Spleen (tissue), 11 donors: ENCODE results near the gene TAF1B. TPM values are rescaled to one million over a fixed set of nuclear protein-coding genes. Genes with fewer than 3 reads are reported as not detected.

Experiments
- DNase-seq: peaks from one replicate; pipeline ENCODE4 v3.0.0-alpha.2; 2020
- H3K27ac ChIP-seq, 8 donors: fragments of 200-600 bp; sonication (generic) in 7 of 8; 1 replicate in 4 of 8; 2 replicates in 4 of 8; pipeline versions ENCODE4 v1.5.0 to v1.8.0; 2016 to 2021; ENCODE audit warnings: inconsistent platforms in 4 of 8, mild to moderate bottlenecking in 4 of 8, moderate library complexity in 1 of 8
- H3K27me3 ChIP-seq, 7 donors: fragments of 200-600 bp; sonication (generic) in 6 of 7; replicated peaks in 1 of 7; 1 replicate in 4 of 7; 2 replicates in 3 of 7; pipeline versions ENCODE4 v1.5.0 to v1.8.0; 2016 to 2021; ENCODE audit warnings: inconsistent platforms in 3 of 7, mild to moderate bottlenecking in 1 of 7
- H3K36me3 ChIP-seq, 6 donors: fragments of 200-600 bp; sonication (generic) in 5 of 6; 1 replicate in 4 of 6; 2 replicates in 2 of 6; pipeline versions ENCODE4 v1.5.0 to v1.8.0; 2016 to 2021; ENCODE audit warnings: inconsistent platforms in 2 of 6
- H3K4me1 ChIP-seq, 6 donors: fragments of 200-600 bp; sonication (generic) in 5 of 6; 1 replicate in 3 of 6; 2 replicates in 3 of 6; pipeline versions ENCODE4 v1.5.0 to v1.8.0; 2016 to 2021; ENCODE audit warnings: inconsistent platforms in 3 of 6
- H3K4me3 ChIP-seq, 8 donors: fragments of 200-600 bp; sonication (generic) in 7 of 8; 1 replicate in 4 of 8; 2 replicates in 4 of 8; pipeline versions ENCODE4 v1.5.0 to v1.8.0; 2016 to 2021; ENCODE audit warnings: inconsistent platforms in 4 of 8, mild to moderate bottlenecking in 4 of 8, moderate library complexity in 2 of 8
- H3K9me3 ChIP-seq, 8 donors: fragments of 200-600 bp; sonication (generic) in 7 of 8; 1 replicate in 4 of 8; 2 replicates in 4 of 8; pipeline versions ENCODE4 v1.5.0 to v1.8.0; 2016 to 2021; ENCODE audit warnings: inconsistent platforms in 4 of 8
- CTCF ChIP-seq, 11 experiments: fragments of 200-600 bp in 7 of 11; fragments of 450-650 bp in 4 of 11; sonication (generic) in 4 of 11; IDR thresholded peaks in 8 of 11; conservative IDR thresholded peaks in 3 of 11; 1 replicate in 7 of 11; 2 replicates in 4 of 11; pipeline versions ENCODE4 v1.4.0 to v1.8.0; 2016 to 2021; ENCODE audit warnings: antibody characterized with exemption in 11 of 11, inconsistent platforms in 4 of 11, mild to moderate bottlenecking in 1 of 11
- POLR2A ChIP-seq, 3 donors: fragments of 450-650 bp; IDR thresholded peaks; one replicate each; pipeline ENCODE4 v1.5.1; 2017; ENCODE audit warnings: antibody characterized with exemption in 3 of 3, mild to moderate bottlenecking in 1 of 3
- POLR2AphosphoS5 ChIP-seq, 3 donors: sonication (generic); formaldehyde crosslinking; IDR thresholded peaks; one replicate each; pipeline ENCODE4 v1.5.1; 2017; ENCODE audit warnings: antibody characterized with exemption in 3 of 3
- WGBS, 5 donors: extraction: QIAGEN DNeasy Blood & Tissue Kit in 3 of 5; methylation state at CpG; one replicate each; pipeline versions ENCODE4 v1.1.5 to v1.1.7; 2013 to 2018; 5-methylcytosine and 5-hydroxymethylcytosine counted together
- intact Hi-C: fragments of 100-400 bp; cut with DNase I; formaldehyde crosslinking; loops from one replicate; pipeline ENCODE4 v1.15.0; 2023; ENCODE audit warnings: low total_unique reads
- polyA plus RNA-seq, 3 donors: library from polyadenylated mRNA; stranded (reverse); fragments of 200-250 nt; gene quantifications; one replicate each; pipeline ENCODE4 v1.2.1, GENCODE V29; 2013
- total RNA-seq, 7 donors: library from RNA; depleted of rRNA in 3 of 7; stranded (reverse); fragments of >200 nt in 3 of 7; fragmentation: NEBNext Ultra II Directional in 4 of 7; extraction: Animal tissue kit (Norgen Biotek cat#: 25700) in 4 of 7; gene quantifications; one replicate each; pipeline versions ENCODE4 v1.1.0 to v1.2.1, GENCODE V29; 2016 to 2021
- donor health status: healthy with polysubstance abuse.
- donor health status: DM: no; HTN: no; CAD: no; lungs with moderate emphysema.
- donor health status: DM: no; HTN: no; CAD: no.
- donor health status: Bipolar disorder and iron deficiency.
- donor health status: healthy.
- donor health status: DM: no; HTN: no; CAD: no.
- donor health status: DM: yes; HTN: yes; CAD: no.

Gene TAF1B
- total and polyA plus RNA-seq, 10 donors, result 3.8 to 26.5 (median 16.7) TPM

GRCh38 chr2:9799011-9799596 is 44.2 kb upstream of the TAF1B start:
- peaks cover 8 to 49% (median 23%) of the 10 kb centered on the region in 6 donors for H3K4me1 ChIP-seq
- TF ChIP-seq CTCF (IDR thresholded peaks at IDR 0.05 in 8 of 11, conservative IDR thresholded peaks at IDR 0.05 in 3 of 11) (no peak), POLR2AphosphoS5 (IDR thresholded peaks at IDR 0.05) (no peak), POLR2A (IDR thresholded peaks at IDR 0.05) (no peak)
- no peaks in the 10 kb centered on the region for H3K36me3 ChIP-seq
- DNase-seq, result peak; percentile 71
- H3K4me3 ChIP-seq, result peak overlapping the region in 1 of 8 donors; percentile 45
- 39 to 63% (median 59%) methylated on average over 10 to 11 of the region's 11 CpGs for WGBS, 5 donors
- H3K9me3 ChIP-seq, result peaks cover 0 to 1% (median 0%) of the 10 kb centered on the region in 8 donors
- intact Hi-C loops, result no loop called here
- peak overlapping the region in 5 of 8 donors; percentile 8 to 72 (median 48) for H3K27ac ChIP-seq
- peaks cover 0 to 4% (median 0%) of the 10 kb centered on the region in 7 donors for H3K27me3 ChIP-seq

GRCh38 chr2:9799729-9800632 is 43.3 kb upstream of the TAF1B start:
- peaks cover 0 to 5% (median 0%) of the 10 kb centered on the region in 8 donors for H3K9me3 ChIP-seq
- peak; percentile 95 for DNase-seq
- TF ChIP-seq CTCF (IDR thresholded peaks at IDR 0.05 in 8 of 11, conservative IDR thresholded peaks at IDR 0.05 in 3 of 11) (peak; percentile 88 to 97 (median 94)), POLR2A (IDR thresholded peaks at IDR 0.05) (no peak), POLR2AphosphoS5 (IDR thresholded peaks at IDR 0.05) (peak; percentile 62 to 74 (median 74))
- peak overlapping the region in 1 of 8 donors; percentile 45 for H3K4me3 ChIP-seq
- peaks cover 8 to 46% (median 23%) of the 10 kb centered on the region in 6 donors for H3K4me1 ChIP-seq
- H3K36me3 ChIP-seq, result no peaks in the 10 kb centered on the region
- peaks cover 0 to 4% (median 0%) of the 10 kb centered on the region in 7 donors for H3K27me3 ChIP-seq
- WGBS, 5 donors, result 17 to 21% (median 19%) methylated on average over 14 of the region's 14 CpGs
- intact Hi-C loops, result no loop called here
- H3K27ac ChIP-seq, result peak overlapping the region in 5 of 8 donors; percentile 8 to 72 (median 48)

- Histone ChIP-seq H3K27ac (peak overlapping the region in 4 of 8 donors; percentile 23 to 68 (median 46)), H3K4me3 (no peak overlapping the region), H3K27me3 (peaks cover 0 to 4% (median 0%) of the 10 kb centered on the region in 7 donors), H3K9me3 (peaks cover 0 to 5% (median 0%) of the 10 kb centered on the region in 8 donors), H3K36me3 (no peaks in the 10 kb centered on the region), H3K4me1 (peaks cover 8 to 46% (median 23%) of the 10 kb centered on the region in 6 donors)
- intact Hi-C loops, result no loop called here
- TF ChIP-seq CTCF (IDR thresholded peaks at IDR 0.05 in 8 of 11, conservative IDR thresholded peaks at IDR 0.05 in 3 of 11) (no peak), POLR2A (IDR thresholded peaks at IDR 0.05) (no peak), POLR2AphosphoS5 (IDR thresholded peaks at IDR 0.05) (no peak)
- WGBS, 5 donors, result 78 to 86% (median 84%) methylated on average over 5 of the region's 5 CpGs
- no peak for DNase-seq
These were observed 42.7 kb upstream of the TAF1B start for GRCh38 chr2:9800639-9800974.
